Activated CD4-positive, alpha-beta T cell treated with anti-CD3 and anti-CD28 coated beads, Interleukin-2, amount 50 U/mL, for 1 hour (primary cell): Measurements from ENCODE around the gene F12.
A peak's percentile ranks its signal among the peaks of the same experiment; 100 is the strongest.
"Not testable (repeated sequence)": the region's sequence is repeated elsewhere in the genome, so short reads cannot be mapped to it uniquely, and the experiment has no call there.

Source experiments
- DNase-seq: peaks from one replicate; pipeline ENCODE4 v3.0.0-alpha.2; 2020

Gene F12

GRCh38 chr5:177367323-177367848, 42.0 kb downstream of the F12 start:
- no peak for DNase-seq

DNA sequence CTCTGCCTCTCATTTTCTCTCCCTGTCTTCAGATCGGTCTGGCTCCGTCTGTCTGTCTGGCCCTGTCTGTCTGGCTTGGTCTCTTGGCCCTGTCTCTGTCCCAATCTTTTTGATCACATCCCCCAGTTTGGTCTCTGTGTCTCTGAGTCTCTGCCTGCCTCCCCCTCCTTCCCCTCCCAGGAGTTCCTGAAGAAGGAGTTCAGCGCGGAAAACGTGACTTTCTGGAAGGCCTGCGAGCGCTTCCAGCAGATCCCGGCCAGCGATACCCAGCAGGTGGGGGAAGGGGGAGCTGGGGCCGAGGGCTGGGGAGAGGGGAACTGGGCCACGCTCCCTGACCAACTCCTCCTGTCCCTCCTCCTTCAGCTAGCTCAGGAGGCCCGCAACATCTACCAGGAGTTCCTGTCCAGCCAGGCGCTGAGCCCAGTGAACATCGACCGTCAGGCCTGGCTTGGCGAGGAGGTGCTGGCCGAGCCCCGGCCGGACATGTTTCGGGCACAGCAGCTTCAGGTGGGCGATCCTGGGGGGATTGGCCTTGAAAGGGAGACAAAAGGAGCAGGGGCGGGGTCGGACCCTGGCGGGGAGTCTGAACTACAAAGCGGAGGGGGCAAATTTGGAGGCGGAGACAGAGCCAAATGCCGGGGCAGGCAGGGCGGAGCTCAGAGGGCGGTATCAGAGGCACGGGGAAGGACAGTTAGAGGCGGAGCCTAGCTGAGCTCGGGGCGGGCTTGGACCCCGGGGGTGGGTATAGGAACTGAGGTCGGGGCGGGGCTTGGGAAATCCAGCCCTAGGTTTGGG, 42.6 kb downstream of the F12 start:
- DNase-seq: no peak

DNA sequence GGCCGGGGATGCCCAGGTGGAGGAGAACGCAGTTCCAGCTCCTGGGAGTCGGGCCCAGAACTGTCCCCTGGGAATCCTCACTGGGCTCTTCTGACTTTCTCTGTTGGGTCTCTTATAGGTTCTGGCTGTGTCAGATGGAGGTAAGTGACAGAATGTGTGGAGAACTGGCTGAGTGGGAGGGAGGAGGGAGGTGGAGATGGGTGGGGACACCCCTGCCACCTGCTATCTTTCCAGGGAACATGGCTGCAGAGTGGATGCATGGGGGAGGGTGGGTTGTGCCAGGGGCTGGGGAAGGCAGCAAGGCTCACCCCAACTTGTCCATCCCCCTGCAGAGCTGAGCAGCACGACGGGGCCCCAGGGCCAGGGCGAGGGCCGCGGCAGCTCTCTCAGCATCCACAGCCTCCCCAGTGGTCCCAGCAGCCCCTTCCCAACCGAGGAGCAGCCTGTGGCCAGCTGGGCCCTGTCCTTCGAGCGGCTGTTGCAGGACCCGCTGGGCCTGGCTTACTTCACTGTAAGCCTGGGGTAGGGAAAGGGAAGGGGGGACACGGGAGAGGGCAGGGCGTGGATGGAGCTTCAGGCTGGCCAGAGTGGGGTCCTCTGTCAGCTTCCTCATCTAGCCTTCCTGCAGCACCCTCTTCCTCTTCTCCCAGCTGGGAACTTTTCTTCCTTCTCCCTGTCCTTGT, 43.4 kb downstream of the F12 start:
- DNase-seq: no peak

DNA sequence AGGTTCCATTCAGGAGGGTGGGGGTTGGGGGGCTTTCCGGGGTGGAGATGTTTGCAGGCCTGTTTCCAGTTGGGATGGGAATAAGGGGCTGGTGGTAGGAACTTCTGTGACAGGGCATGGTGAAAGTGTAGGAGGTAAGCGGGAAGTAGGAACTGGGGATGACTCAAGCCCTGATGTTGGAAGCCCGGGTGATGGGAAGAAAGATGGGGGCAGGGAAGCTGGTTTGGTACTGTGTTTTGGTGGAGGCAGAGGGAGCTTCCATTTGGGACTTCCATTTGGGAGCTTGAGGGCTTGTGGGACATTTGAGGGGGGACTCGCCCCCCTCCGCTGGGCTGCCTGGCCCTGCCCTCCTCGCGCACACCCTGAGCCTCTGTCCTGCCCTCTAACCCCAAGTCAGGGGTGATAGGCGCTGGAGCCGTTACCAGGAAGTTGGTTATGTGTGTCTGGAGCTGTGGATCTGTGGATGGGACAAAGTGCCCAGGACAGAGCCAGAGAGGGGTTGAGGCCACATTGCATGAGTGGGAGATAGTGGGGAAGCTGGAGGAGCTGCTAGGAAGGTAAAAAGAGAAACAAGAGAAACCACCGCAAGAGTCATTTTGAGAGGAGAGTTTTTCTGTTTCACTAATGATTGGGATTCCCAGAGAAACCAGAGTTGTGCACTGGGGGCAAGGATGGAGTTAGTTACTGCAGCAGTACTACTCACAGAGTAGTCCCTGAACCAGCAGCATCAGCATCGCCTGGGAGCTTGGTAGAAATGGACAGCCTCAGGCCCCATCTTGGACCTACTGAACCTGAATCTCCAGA, 45.0 kb downstream of the F12 start:
- DNase-seq: no peak

- no peak for DNase-seq
Measured at GRCh38 chr5:177363565-177363964, 45.8 kb downstream of the F12 start.

- peak; percentile 61 for DNase-seq
Measured at GRCh38 chr5:177362610-177363507, 46.5 kb downstream of the F12 start.

- no peak for DNase-seq
Measured at GRCh38 chr5:177362292-177362609, 47.1 kb downstream of the F12 start.

- no peak for DNase-seq
Measured at GRCh38 chr5:177361418-177362291, 47.7 kb downstream of the F12 start.

- not testable (repeated sequence) for DNase-seq
Measured at GRCh38 chr5:177360740-177361139, 48.6 kb downstream of the F12 start.

DNA sequence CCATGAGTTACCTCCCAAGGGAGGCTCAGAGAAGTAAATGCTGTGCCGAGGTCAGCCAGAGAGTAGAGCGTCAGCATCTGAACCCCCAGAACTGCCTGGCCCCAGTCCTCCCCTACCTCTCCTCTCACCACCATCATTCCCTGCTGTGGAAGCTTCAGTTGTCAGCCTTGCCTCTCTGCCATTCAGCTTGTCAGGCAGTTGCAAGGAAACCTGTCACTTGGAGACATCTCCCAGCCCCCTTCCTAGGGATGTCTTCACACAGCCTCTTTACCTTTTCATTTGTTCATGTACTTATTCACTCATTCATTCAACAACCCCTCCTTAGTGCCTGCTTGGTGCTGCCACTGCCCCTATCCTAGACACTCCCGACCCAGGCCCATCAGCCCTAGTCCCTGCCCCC, 49.5 kb downstream of the F12 start:
- DNase-seq: no peak

DNA sequence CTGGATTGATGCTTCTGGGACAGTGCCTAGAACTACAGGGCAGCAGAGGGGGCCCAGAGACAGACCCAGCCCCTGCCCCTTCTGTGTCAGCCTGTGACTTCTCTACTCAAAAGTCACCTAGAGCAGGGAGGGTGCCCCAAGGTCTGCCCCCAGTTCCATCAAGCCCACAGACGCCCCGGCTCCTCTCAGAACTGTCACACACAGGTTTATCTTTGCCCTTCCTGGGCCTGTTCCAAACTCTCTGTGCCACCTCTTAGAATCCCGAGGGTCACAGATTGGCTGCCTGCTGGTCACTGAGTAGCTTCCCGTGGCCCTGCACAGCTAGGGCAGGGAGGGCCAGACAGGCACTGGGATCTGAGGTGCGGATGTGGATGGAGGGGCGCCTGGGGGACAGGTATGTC, 49.9 kb downstream of the F12 start:
- no peak for DNase-seq

DNA sequence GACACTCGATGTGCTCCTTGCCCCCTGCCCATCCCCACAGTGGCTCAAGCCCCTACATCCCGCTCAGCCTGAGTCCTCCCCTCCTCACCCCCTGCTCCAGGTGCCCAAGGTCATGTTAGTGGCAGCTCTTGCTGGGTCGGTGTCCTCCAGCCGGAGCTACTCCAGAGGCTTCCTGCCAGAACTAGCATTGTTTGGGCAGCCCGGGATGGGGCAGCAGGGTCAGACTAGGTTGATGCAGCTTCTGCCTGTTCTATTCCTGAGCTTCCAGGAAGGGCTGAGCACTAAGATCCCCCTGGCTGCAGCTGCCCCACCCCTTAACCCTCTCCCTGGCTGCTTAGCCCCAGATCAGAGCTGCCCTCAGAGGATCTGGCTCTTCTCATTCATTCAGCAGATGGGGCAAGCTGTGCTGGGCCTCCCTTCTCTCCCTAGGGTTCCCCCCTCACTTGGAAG, 51.0 kb downstream of the F12 start:
- no peak for DNase-seq

DNA sequence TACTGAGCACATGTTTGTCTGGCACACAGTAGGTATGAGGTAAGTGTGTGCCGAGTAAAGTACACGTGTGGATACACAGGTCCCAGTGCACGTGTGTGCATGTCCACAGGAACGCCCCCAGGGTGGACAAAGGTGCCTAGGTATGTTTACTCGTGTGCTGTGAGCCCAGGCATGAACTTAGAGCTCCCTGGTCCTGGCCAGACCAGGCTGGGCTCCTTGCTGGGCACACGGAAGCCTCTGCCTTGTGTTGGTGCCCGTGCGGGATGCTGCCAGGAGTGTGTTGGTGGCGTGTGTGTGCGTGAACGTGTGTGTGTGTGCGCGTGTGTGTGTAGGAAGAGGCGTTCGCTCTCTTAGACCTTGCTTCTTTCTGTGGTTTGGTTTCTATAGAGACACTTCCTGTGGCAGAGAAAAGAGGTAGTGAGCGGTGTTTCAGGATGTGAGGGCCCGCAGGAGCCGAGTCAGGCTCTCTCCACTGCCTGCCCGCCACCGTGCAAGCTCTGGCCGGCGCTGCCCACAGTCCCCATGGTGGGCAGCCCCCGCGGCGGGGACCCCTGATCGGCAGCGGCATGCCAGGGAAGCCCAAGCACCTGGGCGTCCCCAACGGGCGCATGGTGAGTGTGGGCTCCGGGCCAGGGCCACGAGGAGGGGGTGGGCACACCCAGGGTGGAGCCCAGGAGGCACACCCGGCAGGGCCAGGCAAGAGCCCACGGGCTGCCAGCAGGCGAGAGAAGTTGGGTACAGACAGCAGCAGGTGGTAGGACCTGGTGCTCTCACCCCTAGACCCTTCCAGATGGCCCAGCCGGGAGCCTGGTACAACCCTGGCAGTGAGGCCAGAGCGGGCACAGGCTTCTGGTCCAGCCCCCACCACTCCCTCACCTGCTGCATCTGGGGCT, 51.7 kb downstream of the F12 start, which contains the start of gene RGS14:
Gene RGS14, plus strand, starts transcription at position 466 of the 893 bp plus-strand sequence. Its CDS starts 101 bp downstream, at position 567.
- DNase-seq: peak; percentile 67

- DNase-seq: no peak
Measured at GRCh38 chr5:177357146-177357458, 52.3 kb downstream of the F12 start.

DNA sequence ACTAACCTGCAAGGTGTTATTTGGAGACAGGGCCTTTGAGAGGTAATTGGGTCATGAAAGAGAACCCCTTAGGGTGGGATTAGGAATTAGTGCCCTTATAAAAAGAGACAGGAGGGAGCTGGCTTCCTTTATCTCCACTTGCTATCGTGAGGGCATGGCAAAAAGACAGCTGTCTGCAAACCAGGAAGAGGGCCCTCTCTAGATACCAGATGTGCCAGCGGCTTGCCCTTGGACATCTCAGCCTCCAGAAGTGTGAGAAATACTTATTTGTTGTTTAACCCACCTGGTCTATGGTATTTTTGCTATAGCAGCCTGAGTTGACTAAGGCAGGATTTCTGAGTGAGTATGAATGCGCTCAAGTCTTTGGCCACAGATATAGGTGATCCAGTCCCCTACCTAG, 52.6 kb downstream of the F12 start:
- DNase-seq: no peak

DNA sequence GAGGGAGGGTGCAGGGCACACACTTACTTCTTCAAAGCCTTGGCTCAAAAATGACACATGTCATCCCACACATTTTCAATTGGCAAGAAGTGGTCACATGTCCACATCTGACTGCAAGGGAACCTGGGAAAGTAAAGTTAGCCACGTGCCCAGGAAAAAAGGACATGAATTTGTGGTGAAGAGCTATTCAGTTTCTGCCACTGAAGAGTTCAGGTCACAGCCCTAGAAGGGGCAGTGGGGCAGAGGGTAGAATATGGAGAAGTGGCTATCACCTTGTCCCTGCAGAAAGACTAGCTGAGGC, 53.5 kb downstream of the F12 start:
- DNase-seq: no peak

- no peak for DNase-seq
Measured at GRCh38 chr5:177355162-177355867, 54.0 kb downstream of the F12 start.

DNA sequence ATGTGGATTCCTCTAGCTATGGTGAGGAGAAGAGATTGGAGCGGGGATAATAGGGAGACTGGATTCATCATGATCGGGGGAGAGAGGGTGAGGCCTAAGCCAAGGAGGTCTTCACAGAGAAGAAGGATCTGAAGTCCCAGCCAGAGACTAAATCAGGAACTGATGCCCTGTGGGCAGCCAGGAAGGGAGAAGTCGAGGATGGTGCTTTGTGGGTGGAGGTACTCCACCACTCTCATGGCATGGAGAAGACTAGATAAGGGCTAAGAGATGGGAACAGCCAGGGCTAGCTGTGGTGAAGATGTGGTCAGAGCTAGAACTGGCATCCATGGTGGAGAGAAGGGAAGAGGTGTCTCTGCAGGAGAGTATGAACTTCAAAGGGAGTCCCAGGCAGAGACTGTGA, 54.7 kb downstream of the F12 start:
- no peak for DNase-seq

DNA sequence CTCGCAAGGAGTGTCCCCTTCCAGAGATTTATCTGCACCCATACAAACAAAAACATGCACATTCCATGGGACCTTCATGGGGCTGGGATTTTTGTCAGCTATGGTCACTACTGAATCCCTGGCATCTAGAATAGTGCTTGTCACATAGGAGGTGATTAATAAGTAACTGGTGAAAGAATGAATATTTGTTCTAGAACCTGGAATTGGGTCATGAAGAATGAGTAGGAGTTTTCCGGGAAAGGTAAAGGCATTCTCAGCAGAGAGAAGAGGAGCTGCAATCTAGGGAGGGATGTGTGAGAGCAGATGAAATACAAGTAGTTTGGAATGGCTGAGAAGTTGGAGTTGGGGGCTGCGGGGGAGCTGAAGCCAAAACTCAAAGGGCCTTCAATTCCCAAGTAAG, 55.1 kb downstream of the F12 start:
- no peak for DNase-seq

- DNase-seq: no peak
Measured at GRCh38 chr5:177353093-177353492, 56.3 kb downstream of the F12 start.
